ENCODE data around the gene ZNF77.

Gene ZNF77

GRCh38 chr19:2960120-2960519 lies 15.3 kb upstream of the ZNF77 start:
- no peak overlapping the region for H3K4me3 ChIP-seq (ENCODE audit: low read length)
- no peak for DNase-seq (ENCODE audit: low read depth)
- TF ChIP-seq CTCF (IDR thresholded peaks at IDR 0.05; ENCODE audit: insufficient read depth, low read depth, low read length, missing control alignments) = no peak

- H3K4me3 ChIP-seq (ENCODE audit: low read length) = no peak overlapping the region
- no peak for TF ChIP-seq CTCF (IDR thresholded peaks at IDR 0.05; ENCODE audit: insufficient read depth, low read depth, low read length, missing control alignments)
- no peak for DNase-seq (ENCODE audit: low read depth)
Measured at GRCh38 chr19:2957160-2957559, 12.4 kb upstream of the ZNF77 start.

GRCh38 chr19:2952953-2953481 lies 8.2 kb upstream of the ZNF77 start:
- peak overlapping the region; percentile 46 for H3K4me3 ChIP-seq (ENCODE audit: low read length)
- TF ChIP-seq CTCF (IDR thresholded peaks at IDR 0.05; ENCODE audit: insufficient read depth, low read depth, low read length, missing control alignments) = no peak
- peak; percentile 98 for DNase-seq (ENCODE audit: low read depth)

- no peak for TF ChIP-seq CTCF (IDR thresholded peaks at IDR 0.05; ENCODE audit: insufficient read depth, low read depth, low read length, missing control alignments)
- H3K4me3 ChIP-seq (ENCODE audit: low read length) = peak overlapping the region; percentile 96
- peak; percentile 100 for DNase-seq (ENCODE audit: low read depth)
Measured at GRCh38 chr19:2950286-2951124, 5.7 kb upstream of the ZNF77 start.

GRCh38 chr19:2949939-2950285 lies 5.1 kb upstream of the ZNF77 start:
- H3K4me3 ChIP-seq (ENCODE audit: low read length) = peak overlapping the region; percentile 96
- DNase-seq (ENCODE audit: low read depth) = peak; percentile 10
- no peak for TF ChIP-seq CTCF (IDR thresholded peaks at IDR 0.05; ENCODE audit: insufficient read depth, low read depth, low read length, missing control alignments)

GRCh38 chr19:2945575-2946184 lies 909 bp upstream of the ZNF77 start:
- no peak for DNase-seq (ENCODE audit: low read depth)
- no peak for TF ChIP-seq CTCF (IDR thresholded peaks at IDR 0.05; ENCODE audit: insufficient read depth, low read depth, low read length, missing control alignments)
- peak overlapping the region; percentile 91 for H3K4me3 ChIP-seq (ENCODE audit: low read length)

Measured in epithelial cell of esophagus (primary cell).